ENCODE data around the gene HLA-A.

The HLA-A gene

DNA sequence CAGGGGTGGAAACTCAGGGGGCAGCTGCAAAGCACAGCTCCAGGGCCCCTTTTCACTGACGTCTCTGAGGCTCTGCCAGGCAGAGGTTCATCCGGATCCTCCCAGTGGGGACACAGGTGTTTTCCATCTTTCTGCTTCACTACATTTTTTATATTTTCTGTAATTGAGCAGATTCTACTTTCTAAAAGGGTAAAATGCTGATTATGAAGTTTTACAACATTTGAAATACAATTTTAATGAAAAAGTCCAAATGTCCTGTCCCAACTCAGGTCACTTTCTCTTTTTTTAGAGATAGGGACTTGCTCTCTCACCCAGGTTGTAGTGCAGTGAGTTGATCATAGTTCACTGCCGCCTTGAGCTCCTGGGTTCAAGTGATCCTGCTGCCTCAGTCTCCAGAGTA, 41.9 kb downstream of the HLA-A start (continued):
- no peak for TF ChIP-seq PPARA (CRISPR knock-in tag; IDR thresholded peaks at IDR 0.05; ENCODE audit: borderline replicate concordance)

DNA sequence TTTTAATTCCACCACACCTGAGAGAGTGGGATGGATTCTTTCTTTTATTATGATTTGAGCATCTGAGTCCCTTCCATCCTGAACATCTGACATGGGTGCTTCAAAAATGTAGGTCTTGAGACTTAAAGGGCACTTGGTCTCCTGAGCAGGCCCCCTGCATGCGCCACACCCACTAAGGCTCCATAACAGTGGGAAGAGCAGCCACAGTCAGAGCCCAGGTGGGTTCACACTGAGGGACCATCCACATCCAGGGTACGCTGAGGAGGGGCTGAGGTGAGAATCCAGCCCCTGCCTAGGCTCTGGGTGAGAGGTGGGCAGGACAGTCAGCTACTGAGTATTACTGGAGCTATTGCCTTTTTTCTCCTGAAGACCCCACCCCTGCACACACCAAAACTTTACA, 42.7 kb downstream of the HLA-A start:
- TF ChIP-seq RARB (CRISPR knock-in tag; IDR thresholded peaks at IDR 0.05) (no peak), PPARA (CRISPR knock-in tag; IDR thresholded peaks at IDR 0.05; ENCODE audit: borderline replicate concordance) (no peak), PATZ1 (CRISPR knock-in tag; IDR thresholded peaks at IDR 0.05; ENCODE audit: borderline replicate concordance) (no peak), ZFP30 (CRISPR knock-in tag; IDR thresholded peaks at IDR 0.05) (no peak), ZC3H10 (CRISPR knock-in tag; IDR thresholded peaks at IDR 0.05) (no peak), TSHZ2 (CRISPR knock-in tag; IDR thresholded peaks at IDR 0.05) (no peak), ZFP3 (CRISPR knock-in tag; IDR thresholded peaks at IDR 0.05) (no peak), ZNF565 (CRISPR knock-in tag; conservative IDR thresholded peaks at IDR 0.05; ENCODE audit: low read depth) (no peak), ZNF8 (CRISPR knock-in tag; IDR thresholded peaks at IDR 0.05) (no peak), CSDC2 (CRISPR knock-in tag; IDR thresholded peaks at IDR 0.05) (no peak), POU6F1 (CRISPR knock-in tag; IDR thresholded peaks at IDR 0.05; ENCODE audit: borderline replicate concordance, low read depth) (no peak), ESRRG (CRISPR knock-in tag; IDR thresholded peaks at IDR 0.05) (no peak), ISL1 (CRISPR knock-in tag; IDR thresholded peaks at IDR 0.05) (no peak), BACH2 (CRISPR knock-in tag; IDR thresholded peaks at IDR 0.05; ENCODE audit: borderline replicate concordance) (no peak), CREB5 (CRISPR knock-in tag; IDR thresholded peaks at IDR 0.05; ENCODE audit: low read depth) (no peak), GLIS3 (CRISPR knock-in tag; IDR thresholded peaks at IDR 0.05) (no peak), SNAI2 (CRISPR knock-in tag; IDR thresholded peaks at IDR 0.05) (no peak), OSR1 (CRISPR knock-in tag; IDR thresholded peaks at IDR 0.05) (no peak), TCF4 (CRISPR knock-in tag; IDR thresholded peaks at IDR 0.05; ENCODE audit: borderline replicate concordance) (no peak)
- TF ChIP-seq, protein P1, sequence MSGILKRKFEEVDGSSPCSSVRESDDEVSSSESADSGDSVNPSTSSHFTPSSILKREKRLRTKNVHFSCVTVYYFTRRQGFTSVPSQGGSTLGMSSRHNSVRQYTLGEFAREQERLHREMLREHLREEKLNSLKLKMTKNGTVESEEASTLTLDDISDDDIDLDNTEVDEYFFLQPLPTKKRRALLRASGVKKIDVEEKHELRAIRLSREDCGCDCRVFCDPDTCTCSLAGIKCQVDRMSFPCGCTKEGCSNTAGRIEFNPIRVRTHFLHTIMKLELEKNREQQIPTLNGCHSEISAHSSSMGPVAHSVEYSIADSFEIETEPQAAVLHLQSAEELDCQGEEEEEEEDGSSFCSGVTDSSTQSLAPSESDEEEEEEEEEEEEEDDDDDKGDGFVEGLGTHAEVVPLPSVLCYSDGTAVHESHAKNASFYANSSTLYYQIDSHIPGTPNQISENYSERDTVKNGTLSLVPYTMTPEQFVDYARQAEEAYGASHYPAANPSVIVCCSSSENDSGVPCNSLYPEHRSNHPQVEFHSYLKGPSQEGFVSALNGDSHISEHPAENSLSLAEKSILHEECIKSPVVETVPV (CRISPR knock-in tag; IDR thresholded peaks at IDR 0.05): no peak
- no peak for ATAC-seq

DNA sequence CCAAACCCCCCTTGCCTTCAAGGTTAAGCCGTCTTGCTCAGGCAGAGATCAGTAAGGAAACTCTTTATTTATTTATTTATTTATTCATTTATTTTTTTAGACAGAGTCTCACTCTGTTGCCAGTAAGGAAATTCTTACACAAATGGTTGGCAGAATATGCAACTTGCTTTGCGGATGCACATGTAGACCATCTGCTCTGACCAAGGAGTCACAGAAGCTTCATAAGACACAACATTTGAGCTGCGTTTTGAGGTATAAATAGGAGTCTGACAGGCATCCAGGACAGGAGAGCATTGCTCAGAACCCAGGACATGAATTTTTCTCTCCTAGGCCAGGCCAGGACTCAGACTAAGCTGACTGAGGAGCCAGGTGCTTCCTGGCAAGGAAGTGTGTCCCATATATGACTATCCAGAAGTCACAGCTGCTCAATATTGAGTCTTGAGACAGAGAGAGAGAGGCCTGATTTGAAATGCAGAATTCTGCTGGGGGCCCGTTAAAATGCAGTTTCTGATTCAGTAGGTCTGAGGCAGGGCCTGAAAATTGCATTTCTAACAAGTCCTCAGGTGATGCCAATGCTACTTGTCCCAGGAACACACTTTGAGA, 43.9 kb downstream of the HLA-A start:
- TF ChIP-seq ZFP3 (CRISPR knock-in tag; IDR thresholded peaks at IDR 0.05) (peak; percentile 81; the same call in 1 of the 2 replicates), SNAI2 (CRISPR knock-in tag; IDR thresholded peaks at IDR 0.05) (no peak)
- ATAC-seq: no peak

DNA sequence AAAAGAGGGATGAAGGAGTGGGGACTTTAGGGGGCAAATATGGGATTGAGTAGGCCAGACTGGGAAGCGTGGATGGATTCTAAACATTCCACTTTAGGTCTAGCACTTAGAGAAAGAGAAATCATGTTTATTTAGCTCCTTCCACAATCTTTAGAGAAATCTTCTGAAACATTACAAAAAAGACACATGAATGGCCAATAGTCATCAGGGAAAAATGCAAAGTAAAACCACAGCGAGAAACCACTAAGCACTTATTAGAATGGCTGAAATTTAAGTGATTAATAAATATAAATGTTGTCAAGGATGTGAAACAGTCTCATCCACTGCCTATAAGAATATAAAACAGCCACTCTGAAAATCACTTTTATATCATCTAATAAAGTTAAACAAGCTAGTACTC, 46.9 kb downstream of the HLA-A start:
- ATAC-seq: no peak
- TF ChIP-seq ARNTL (CRISPR knock-in tag; IDR thresholded peaks at IDR 0.05; ENCODE audit: borderline replicate concordance, low read depth): no peak
- TF ChIP-seq ZNF8 (CRISPR knock-in tag; IDR thresholded peaks at IDR 0.05): no peak
- no peak for TF ChIP-seq ZC3H10 (CRISPR knock-in tag; IDR thresholded peaks at IDR 0.05)
- no peak for TF ChIP-seq ZFP3 (CRISPR knock-in tag; IDR thresholded peaks at IDR 0.05)
- TF ChIP-seq OSR1 (CRISPR knock-in tag; IDR thresholded peaks at IDR 0.05): no peak
- TF ChIP-seq TOX (CRISPR knock-in tag; IDR thresholded peaks at IDR 0.05; ENCODE audit: borderline replicate concordance): no peak
- TF ChIP-seq GLIS3 (CRISPR knock-in tag; IDR thresholded peaks at IDR 0.05): no peak
- TF ChIP-seq, protein P1 (CRISPR knock-in tag; IDR thresholded peaks at IDR 0.05): no peak
- no peak for TF ChIP-seq CREB5 (CRISPR knock-in tag; IDR thresholded peaks at IDR 0.05; ENCODE audit: low read depth)

Data from SK-N-SH treated with all-trans-retinoic acid at 6 μM for 48 hours (cell line).